ENCODE data around the gene GPR132. TPM values are rescaled to one million over a fixed set of nuclear protein-coding genes. Genes with fewer than 3 reads are reported as not detected.
A peak's percentile ranks its signal among the peaks of the same experiment; 100 is the strongest.

GPR132 gene, protein sequence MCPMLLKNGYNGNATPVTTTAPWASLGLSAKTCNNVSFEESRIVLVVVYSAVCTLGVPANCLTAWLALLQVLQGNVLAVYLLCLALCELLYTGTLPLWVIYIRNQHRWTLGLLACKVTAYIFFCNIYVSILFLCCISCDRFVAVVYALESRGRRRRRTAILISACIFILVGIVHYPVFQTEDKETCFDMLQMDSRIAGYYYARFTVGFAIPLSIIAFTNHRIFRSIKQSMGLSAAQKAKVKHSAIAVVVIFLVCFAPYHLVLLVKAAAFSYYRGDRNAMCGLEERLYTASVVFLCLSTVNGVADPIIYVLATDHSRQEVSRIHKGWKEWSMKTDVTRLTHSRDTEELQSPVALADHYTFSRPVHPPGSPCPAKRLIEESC
- total RNA-seq (2011; cell fraction: chromatin; rRNA removed; ENCODE audit: low replicate concordance) = 0.23 and 0.51 TPM in 2 replicates
- total RNA-seq (2011; cell fraction: nucleolus; rRNA removed) = 0.26 and 0.50 TPM in 2 replicates
- total RNA-seq (2011; cell fraction: nucleoplasm; rRNA removed) = 0.23 and 0.44 TPM in 2 replicates
- total RNA-seq (2014; rRNA removed) (0.49 and 0.50 TPM in 2 replicates), total RNA-seq (2014; rRNA removed; fragmentation: Illumina TruSeq; extraction: Trizol) (0.19 and 0.25 TPM in 2 replicates), total RNA-seq (2015; rRNA removed; fragmentation: Illumina TruSeq; extraction: Trizol) (0.98 and 1.0 TPM in 2 replicates), total RNA-seq (2021) (0.49 and 1.1 TPM in 2 replicates), polyA plus RNA-seq (2011; rRNA removed) (0.01 and 0.22 TPM in 2 replicates), polyA plus RNA-seq (2014; fragmentation: Illumina TruSeq; extraction: Trizol) (0.22 and 0.24 TPM in 2 replicates), polyA plus RNA-seq (2014; fragmentation: Nextera tagmentation; extraction: Ambion mirVana) (under 1 TPM in 1 of 2 experiments, not detected in 1; 0.01 TPM), polyA plus RNA-seq (2014; rRNA removed) (0.23 and 0.46 TPM in 2 replicates), polyA minus RNA-seq (2011; rRNA and poly(A)+ RNA removed) (0.06 TPM in 1 of 2 replicates, not detected in the other), Bru-seq, nascent RNA (percentile 32 among the genes with signal in this experiment), BruChase-seq, experiment 1, labeled RNA remaining after a 2-hour chase (percentile 17 among the genes with signal in this experiment), BruChase-seq, experiment 2, labeled RNA remaining after a 6-hour chase (percentile 18 among the genes with signal in this experiment)
- 0.34 and 1.1 TPM in 2 replicates for polyA plus RNA-seq (2011; cell fraction: cytosol; rRNA removed)
- 0.27 and 0.41 TPM in 2 replicates for polyA plus RNA-seq (2011; cell fraction: nucleus; rRNA removed)
- 0.59 and 3.2 TPM in 2 replicates for polyA plus RNA-seq (2012)
- polyA minus RNA-seq (2011; cell fraction: cytosol; rRNA and poly(A)+ RNA removed) = not detected in 2 replicates
- polyA minus RNA-seq (2011; cell fraction: nucleus; rRNA and poly(A)+ RNA removed) = 0.13 and 0.33 TPM in 2 replicates
- long read RNA-seq, experiment 1, partial matches to known transcripts = 0 of 1 reads
- long read RNA-seq, experiment 1, other reads (novel, unspliced or antisense) = 1 of 1 reads
- long read RNA-seq, experiment 2 = 0 reads
- long read RNA-seq, experiment 3 = 0 reads

GRCh38 chr14:105065280-105066228, at the start of gene GPR132:
GPR132 (minus strand) TSS chr14:105065430; CDS start chr14:105055420, 10,010 bp downstream.
- Histone ChIP-seq H3K9ac (ENCODE audit: insufficient read depth in 1 of 2, low read depth in 2 of 2, low read length in 2 of 2) (peak within 1 kb of the TSS in 1 of 2 experiments; percentile 70; a peak in 2 of 4 replicates), H3K27ac (ENCODE audit: extremely low read depth, low read depth, low read length) (no peak within 1 kb of the TSS; the same call in 2 of the 3 replicates), H3K9me3 (replicated peaks; ENCODE audit: control insufficient read depth, insufficient read depth, low read depth, low read length) (no peaks in the 10 kb centered on the region), H3K79me2 (ENCODE audit: control insufficient read depth, insufficient read depth, low read length) (no peaks in the 10 kb centered on the region), H3K36me3 (ENCODE audit: control insufficient read depth, insufficient read depth, low read length) (no peaks in the 10 kb centered on the region), H3K4me2 (ENCODE audit: insufficient read depth, low read length) (no peak within 1 kb of the TSS), H3K4me3 (no peak within 1 kb of the TSS), H3K27me3 (ENCODE audit: control insufficient read depth in 2 of 2, insufficient read depth in 2 of 2, low read length in 2 of 2) (no peaks in the 10 kb centered on the region), H3K4me1 (replicated peaks in 1 of 2; ENCODE audit: control insufficient read depth in 2 of 2, insufficient read depth in 2 of 2, low read length in 2 of 2) (peaks cover 5 to 58% of the 10 kb centered on the region in 2 experiments; a peak in 4 of 5 replicates), H4K20me1 (replicated peaks; ENCODE audit: control insufficient read depth, insufficient read depth, low read length) (no peaks in the 10 kb centered on the region), H2AFZ (ENCODE audit: low read depth, low read length) (no peak within 1 kb of the TSS; the same call in 1 of the 2 replicates), H3K9me1 (ENCODE audit: control insufficient read depth, insufficient read depth, low read length) (peaks cover 4% of the 10 kb centered on the region)
- ATAC-seq = peak; percentile 56
- CTCF ChIA-PET (ENCODE audit: low intra/inter-chr PET ratio) = no interaction called here
- intact Hi-C loops (cut with micrococcal nuclease) (no loop called here), in situ Hi-C loops (cut with MboI) (no loop called here)
- no TSS peak for BruUV-seq (replicated peaks)
- no peak for FAIRE-seq
- peak in 1 of 4 experiments; percentile 24 for DNase-seq (ENCODE audit: extremely low read depth in 1 of 4, low spot score in 3 of 4)
- POLR2A ChIA-PET = interaction anchor here (0.7 to 1.5 kb wide), 3 partner anchors 8 to 10 kb away, joined by 3 to 6 read pairs (median 4); no protein-coding TSS in a partner anchor
- 33% methylated on average over 9 of the region's 22 CpGs for WGBS (ENCODE audit: insufficient coverage, low coverage, missing lambda C conversion rate)
- TF ChIP-seq ZFX (CRISPR knock-in tag; IDR thresholded peaks at IDR 0.05) = peak; percentile 41
- TF ChIP-seq ESRRA (IDR thresholded peaks at IDR 0.05; ENCODE audit: borderline replicate concordance, low read depth) = peak; percentile 37; the same call in 1 of the 2 replicates
- TF ChIP-seq ATF3 (IDR thresholded peaks at IDR 0.05) = peak; percentile 19; the same call in 1 of the 2 replicates
- no peak for TF ChIP-seq ATF3 (CRISPR knock-in tag; conservative IDR thresholded peaks at IDR 0.05)
- TF ChIP-seq MEIS2 (IDR thresholded peaks at IDR 0.05; ENCODE audit: partially characterized antibody) = peak; percentile 70
- TF ChIP-seq PHF8 (IDR thresholded peaks at IDR 0.05; ENCODE audit: borderline replicate concordance, low read length) = no peak
- peak; percentile 52 for TF ChIP-seq CREM (IDR thresholded peaks at IDR 0.05; ENCODE audit: low read depth)
- TF ChIP-seq RBM14 (IDR thresholded peaks at IDR 0.05; ENCODE audit: borderline replicate concordance, insufficient read depth, low read depth, low read length) = no peak
- TF ChIP-seq ZNF766 (CRISPR knock-in tag; conservative IDR thresholded peaks at IDR 0.05) = 0 out of 2 replicates have a peak, but pooled peaks have one; percentile 23
- TF ChIP-seq, protein P1, sequence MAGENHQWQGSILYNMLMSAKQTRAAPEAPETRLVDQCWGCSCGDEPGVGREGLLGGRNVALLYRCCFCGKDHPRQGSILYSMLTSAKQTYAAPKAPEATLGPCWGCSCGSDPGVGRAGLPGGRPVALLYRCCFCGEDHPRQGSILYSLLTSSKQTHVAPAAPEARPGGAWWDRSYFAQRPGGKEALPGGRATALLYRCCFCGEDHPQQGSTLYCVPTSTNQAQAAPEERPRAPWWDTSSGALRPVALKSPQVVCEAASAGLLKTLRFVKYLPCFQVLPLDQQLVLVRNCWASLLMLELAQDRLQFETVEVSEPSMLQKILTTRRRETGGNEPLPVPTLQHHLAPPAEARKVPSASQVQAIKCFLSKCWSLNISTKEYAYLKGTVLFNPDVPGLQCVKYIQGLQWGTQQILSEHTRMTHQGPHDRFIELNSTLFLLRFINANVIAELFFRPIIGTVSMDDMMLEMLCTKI (IDR thresholded peaks at IDR 0.05; ENCODE audit: partially characterized antibody) = no peak
- TF ChIP-seq POLR2G (IDR thresholded peaks at IDR 0.05; ENCODE audit: low read depth, low read length) = 0 out of 2 replicates have a peak, but pooled peaks have one; percentile 22
- TF ChIP-seq KAT7 (CRISPR knock-in tag; IDR thresholded peaks at IDR 0.05; ENCODE audit: borderline replicate concordance) = 0 out of 2 replicates have a peak, but pooled peaks have one; percentile 32

Measured in K562 (cell line).